Stimulated activated CD4-positive, alpha-beta T cell treated with anti-CD3 and anti-CD28 coated beads, TNF-alpha, amount 100 ng/mL, for 4 hours (primary cell): ENCODE results near the gene PRIMA1.

ENCODE experiments used
- DNase-seq, 3 experiments: peaks; one replicate each; pipeline ENCODE4 v3.0.0-alpha.2; 2020; ENCODE audit warnings: low read depth in 3 of 3

The PRIMA1 gene

GRCh38 chr14:93797071-93797470, 8.8 kb upstream of the PRIMA1 start:
- no peak for DNase-seq

- no peak for DNase-seq
Measured at GRCh38 chr14:93794756-93795155, 6.5 kb upstream of the PRIMA1 start.

GRCh38 chr14:93793555-93794324, 5.5 kb upstream of the PRIMA1 start:
- DNase-seq, result no peak

- DNase-seq, result no peak
Measured at GRCh38 chr14:93792391-93792790, 4.1 kb upstream of the PRIMA1 start.

GRCh38 chr14:93790966-93791365, 2.7 kb upstream of the PRIMA1 start:
- DNase-seq, result no peak

- DNase-seq, result no peak
Measured at GRCh38 chr14:93789228-93790130, 1.2 kb upstream of the PRIMA1 start.

GRCh38 chr14:93788543-93789227, 400 bp upstream of the PRIMA1 start:
- DNase-seq, result no peak

GRCh38 chr14:93787465-93788292, 606 bp downstream of the PRIMA1 start:
- DNase-seq, result no peak

- DNase-seq, result no peak
Measured at GRCh38 chr14:93785423-93785822, 2.9 kb downstream of the PRIMA1 start.

- DNase-seq, result no peak
Measured at GRCh38 chr14:93784878-93785277, 3.4 kb downstream of the PRIMA1 start.

- DNase-seq, result no peak
Measured at GRCh38 chr14:93780813-93781400, 7.4 kb downstream of the PRIMA1 start.

- DNase-seq, result no peak
Measured at GRCh38 chr14:93778856-93779629, 9.2 kb downstream of the PRIMA1 start.

- no peak for DNase-seq
Measured at GRCh38 chr14:93778453-93778852, 9.8 kb downstream of the PRIMA1 start.

GRCh38 chr14:93775744-93776143, 12.5 kb downstream of the PRIMA1 start:
- no peak for DNase-seq

GRCh38 chr14:93775158-93775557, 13.1 kb downstream of the PRIMA1 start:
- no peak for DNase-seq

- no peak for DNase-seq
Measured at GRCh38 chr14:93772263-93772662, 16.0 kb downstream of the PRIMA1 start.

GRCh38 chr14:93765970-93766369, 22.3 kb downstream of the PRIMA1 start:
- no peak for DNase-seq

- no peak for DNase-seq
Measured at GRCh38 chr14:93765155-93765554, 23.1 kb downstream of the PRIMA1 start.

- DNase-seq, result no peak
Measured at GRCh38 chr14:93764211-93764659, 24.1 kb downstream of the PRIMA1 start.

GRCh38 chr14:93759719-93760307, 28.5 kb downstream of the PRIMA1 start:
- no peak for DNase-seq
